ENCODE data around the gene VEZF1. TPM values are rescaled to one million over a fixed set of nuclear protein-coding genes. Genes with fewer than 3 reads are reported as not detected.

Gene VEZF1
- total RNA-seq, 1 experiment from 2014 or later = 53.4 TPM

DNA sequence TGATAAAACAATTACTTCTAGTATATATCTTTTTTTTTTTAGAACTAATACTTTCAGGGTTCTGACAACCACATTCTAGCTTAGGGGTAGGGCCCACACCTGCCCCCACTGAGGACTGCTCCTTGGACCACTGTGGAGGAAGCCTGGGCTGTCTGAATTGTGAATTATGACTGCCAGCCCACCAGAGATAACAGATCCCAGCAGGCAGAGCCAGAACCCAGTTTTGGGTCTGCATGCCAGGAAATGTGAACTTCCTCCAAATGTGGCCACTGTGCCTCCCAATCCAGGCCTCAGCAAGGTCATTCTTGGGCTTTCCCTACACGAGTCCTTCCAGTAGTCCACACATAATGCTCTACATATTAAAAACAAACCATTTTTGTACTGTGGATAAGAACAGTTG lies 15.9 kb downstream of the VEZF1 start:
- Histone ChIP-seq H3K4me3 (ENCODE audit: low read length) (no peak overlapping the region), H3K9ac (ENCODE audit: low read length) (no peak overlapping the region), H3K79me2 (ENCODE audit: low read length) (no peaks in the 10 kb centered on the region), H3K9me3 (ENCODE audit: low read length) (no peaks in the 10 kb centered on the region), H3K36me3 (ENCODE audit: insufficient read depth, low read length) (peaks cover 36% of the 10 kb centered on the region), H3K9me2 (replicated peaks; ENCODE audit: insufficient read depth, low read length) (no peaks in the 10 kb centered on the region), H3K4me1 (ENCODE audit: low read length) (no peaks in the 10 kb centered on the region), H2AFZ (ENCODE audit: low read length) (no peak overlapping the region), H3K4me2 (ENCODE audit: low read depth, low read length, poor library complexity, severe bottlenecking) (no peak overlapping the region), H3K27me3 (ENCODE audit: low read length) (no peaks in the 10 kb centered on the region), H4K20me1 (ENCODE audit: insufficient read depth, low read depth, low read length) (no peaks in the 10 kb centered on the region; the same call in 1 of the 2 replicates), H3K27ac (ENCODE audit: low read length) (no peak overlapping the region)
- no peak for DNase-seq

GRCh38 chr17:57971572-57971971 lies 16.5 kb downstream of the VEZF1 start:
- H3K9ac ChIP-seq (ENCODE audit: low read length) = no peak overlapping the region
- H3K4me1 ChIP-seq (ENCODE audit: low read length) = no peaks in the 10 kb centered on the region
- H4K20me1 ChIP-seq (ENCODE audit: insufficient read depth, low read depth, low read length) = no peaks in the 10 kb centered on the region; the same call in 1 of the 2 replicates
- H3K9me2 ChIP-seq (replicated peaks; ENCODE audit: insufficient read depth, low read length) = no peaks in the 10 kb centered on the region
- no peak overlapping the region for H3K4me2 ChIP-seq (ENCODE audit: low read depth, low read length, poor library complexity, severe bottlenecking)
- no peaks in the 10 kb centered on the region for H3K27me3 ChIP-seq (ENCODE audit: low read length)
- no peaks in the 10 kb centered on the region for H3K9me3 ChIP-seq (ENCODE audit: low read length)
- H3K4me3 ChIP-seq (ENCODE audit: low read length) = no peak overlapping the region
- no peak for DNase-seq
- H3K27ac ChIP-seq (ENCODE audit: low read length) = no peak overlapping the region
- H2AFZ ChIP-seq (ENCODE audit: low read length) = no peak overlapping the region
- H3K36me3 ChIP-seq (ENCODE audit: insufficient read depth, low read length) = peaks cover 30% of the 10 kb centered on the region
- no peaks in the 10 kb centered on the region for H3K79me2 ChIP-seq (ENCODE audit: low read length)

GRCh38 chr17:57970710-57971109 lies 17.3 kb downstream of the VEZF1 start:
- H2AFZ ChIP-seq (ENCODE audit: low read length) = no peak overlapping the region

GRCh38 chr17:57968456-57968855 lies 19.6 kb downstream of the VEZF1 start:
- H3K27ac ChIP-seq (ENCODE audit: low read length) = no peak overlapping the region
- no peaks in the 10 kb centered on the region for H3K79me2 ChIP-seq (ENCODE audit: low read length)
- no peaks in the 10 kb centered on the region; the same call in 1 of the 2 replicates for H4K20me1 ChIP-seq (ENCODE audit: insufficient read depth, low read depth, low read length)
- no peak overlapping the region for H3K4me3 ChIP-seq (ENCODE audit: low read length)
- H3K4me2 ChIP-seq (ENCODE audit: low read depth, low read length, poor library complexity, severe bottlenecking) = no peak overlapping the region
- no peaks in the 10 kb centered on the region for H3K9me3 ChIP-seq (ENCODE audit: low read length)
- DNase-seq = no peak
- H3K4me1 ChIP-seq (ENCODE audit: low read length) = no peaks in the 10 kb centered on the region
- peaks cover 1% of the 10 kb centered on the region; the same call in 1 of the 2 replicates for H3K36me3 ChIP-seq (ENCODE audit: insufficient read depth, low read length)
- no peak overlapping the region for H2AFZ ChIP-seq (ENCODE audit: low read length)
- H3K9ac ChIP-seq (ENCODE audit: low read length) = no peak overlapping the region
- H3K9me2 ChIP-seq (replicated peaks; ENCODE audit: insufficient read depth, low read length) = no peaks in the 10 kb centered on the region
- H3K27me3 ChIP-seq (ENCODE audit: low read length) = no peaks in the 10 kb centered on the region

More at GRCh38 chr17:57970710-57971109, 17.3 kb downstream of the VEZF1 start:
- Histone ChIP-seq H3K79me2 (ENCODE audit: low read length) (no peaks in the 10 kb centered on the region), H3K9me3 (ENCODE audit: low read length) (no peaks in the 10 kb centered on the region), H3K4me2 (ENCODE audit: low read depth, low read length, poor library complexity, severe bottlenecking) (no peak overlapping the region), H3K4me3 (ENCODE audit: low read length) (no peak overlapping the region), H3K9ac (ENCODE audit: low read length) (no peak overlapping the region), H3K27ac (ENCODE audit: low read length) (no peak overlapping the region), H3K4me1 (ENCODE audit: low read length) (no peaks in the 10 kb centered on the region), H3K9me2 (replicated peaks; ENCODE audit: insufficient read depth, low read length) (no peaks in the 10 kb centered on the region), H3K27me3 (ENCODE audit: low read length) (no peaks in the 10 kb centered on the region), H4K20me1 (ENCODE audit: insufficient read depth, low read depth, low read length) (no peaks in the 10 kb centered on the region; the same call in 1 of the 2 replicates), H3K36me3 (ENCODE audit: insufficient read depth, low read length) (peaks cover 23% of the 10 kb centered on the region)
- DNase-seq = no peak

- Histone ChIP-seq H3K27ac (ENCODE audit: low read length) (no peak overlapping the region), H3K27me3 (ENCODE audit: low read length) (no peaks in the 10 kb centered on the region), H3K4me1 (ENCODE audit: low read length) (no peaks in the 10 kb centered on the region), H4K20me1 (ENCODE audit: insufficient read depth, low read depth, low read length) (no peaks in the 10 kb centered on the region; the same call in 1 of the 2 replicates), H3K79me2 (ENCODE audit: low read length) (no peaks in the 10 kb centered on the region), H2AFZ (ENCODE audit: low read length) (no peak overlapping the region), H3K4me2 (ENCODE audit: low read depth, low read length, poor library complexity, severe bottlenecking) (no peak overlapping the region), H3K9me3 (ENCODE audit: low read length) (no peaks in the 10 kb centered on the region), H3K4me3 (ENCODE audit: low read length) (no peak overlapping the region), H3K9me2 (replicated peaks; ENCODE audit: insufficient read depth, low read length) (no peaks in the 10 kb centered on the region), H3K36me3 (ENCODE audit: insufficient read depth, low read length) (no peaks in the 10 kb centered on the region), H3K9ac (ENCODE audit: low read length) (no peak overlapping the region)
- DNase-seq = no peak
Observed at GRCh38 chr17:57966875-57967274, 21.2 kb downstream of the VEZF1 start.

GRCh38 chr17:57966246-57966645 lies 21.8 kb downstream of the VEZF1 start:
- Histone ChIP-seq H3K36me3 (ENCODE audit: insufficient read depth, low read length) (no peaks in the 10 kb centered on the region), H4K20me1 (ENCODE audit: insufficient read depth, low read depth, low read length) (no peaks in the 10 kb centered on the region), H3K4me2 (ENCODE audit: low read depth, low read length, poor library complexity, severe bottlenecking) (no peak overlapping the region), H3K4me3 (ENCODE audit: low read length) (no peak overlapping the region), H3K9me3 (ENCODE audit: low read length) (no peaks in the 10 kb centered on the region), H3K9me2 (replicated peaks; ENCODE audit: insufficient read depth, low read length) (no peaks in the 10 kb centered on the region), H3K27ac (ENCODE audit: low read length) (no peak overlapping the region), H3K79me2 (ENCODE audit: low read length) (no peaks in the 10 kb centered on the region), H3K9ac (ENCODE audit: low read length) (no peak overlapping the region), H3K27me3 (ENCODE audit: low read length) (no peaks in the 10 kb centered on the region), H3K4me1 (ENCODE audit: low read length) (no peaks in the 10 kb centered on the region), H2AFZ (ENCODE audit: low read length) (no peak overlapping the region)
- DNase-seq = no peak

GRCh38 chr17:57965521-57966160 lies 22.4 kb downstream of the VEZF1 start:
- Histone ChIP-seq H2AFZ (ENCODE audit: low read length) (no peak overlapping the region), H3K27ac (ENCODE audit: low read length) (no peak overlapping the region), H3K9me2 (replicated peaks; ENCODE audit: insufficient read depth, low read length) (no peaks in the 10 kb centered on the region), H3K27me3 (ENCODE audit: low read length) (no peaks in the 10 kb centered on the region), H3K36me3 (ENCODE audit: insufficient read depth, low read length) (no peaks in the 10 kb centered on the region), H4K20me1 (ENCODE audit: insufficient read depth, low read depth, low read length) (no peaks in the 10 kb centered on the region), H3K4me1 (ENCODE audit: low read length) (no peaks in the 10 kb centered on the region), H3K9ac (ENCODE audit: low read length) (no peak overlapping the region), H3K79me2 (ENCODE audit: low read length) (no peaks in the 10 kb centered on the region), H3K9me3 (ENCODE audit: low read length) (no peaks in the 10 kb centered on the region), H3K4me3 (ENCODE audit: low read length) (no peak overlapping the region), H3K4me2 (ENCODE audit: low read depth, low read length, poor library complexity, severe bottlenecking) (no peak overlapping the region)
- no peak for DNase-seq

DNA sequence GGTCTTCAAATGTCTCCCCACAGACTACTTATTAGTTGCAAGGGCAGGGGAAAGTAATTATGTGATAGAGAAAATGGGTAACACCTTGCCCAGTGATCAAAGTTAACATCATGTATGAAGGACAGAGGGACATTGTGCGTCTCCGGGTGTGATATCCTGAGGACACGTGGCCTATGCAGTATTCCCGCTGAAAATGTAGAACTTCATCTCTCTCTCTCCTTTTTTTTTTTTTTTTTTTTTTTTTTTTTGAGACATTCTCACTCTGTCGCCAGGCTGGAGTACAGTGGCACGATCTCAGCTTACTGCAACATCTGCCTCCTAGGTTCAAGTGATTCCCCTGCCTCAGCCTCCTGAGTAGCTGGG lies 24.9 kb downstream of the VEZF1 start:
- no peaks in the 10 kb centered on the region for H3K27me3 ChIP-seq (ENCODE audit: low read length)

More for the DNA sequence above, 24.9 kb downstream of the VEZF1 start:
- Histone ChIP-seq H3K9ac (ENCODE audit: low read length) (no peak overlapping the region), H3K36me3 (ENCODE audit: insufficient read depth, low read length) (no peaks in the 10 kb centered on the region), H3K9me2 (replicated peaks; ENCODE audit: insufficient read depth, low read length) (no peaks in the 10 kb centered on the region), H3K4me3 (ENCODE audit: low read length) (no peak overlapping the region), H3K4me2 (ENCODE audit: low read depth, low read length, poor library complexity, severe bottlenecking) (no peak overlapping the region), H3K9me3 (ENCODE audit: low read length) (no peaks in the 10 kb centered on the region), H3K27ac (ENCODE audit: low read length) (no peak overlapping the region), H4K20me1 (ENCODE audit: insufficient read depth, low read depth, low read length) (no peaks in the 10 kb centered on the region), H3K4me1 (ENCODE audit: low read length) (no peaks in the 10 kb centered on the region), H2AFZ (ENCODE audit: low read length) (no peak overlapping the region), H3K79me2 (ENCODE audit: low read length) (no peaks in the 10 kb centered on the region)
- DNase-seq = no peak
